ENCODE data around the gene ITGA11. TPM values are rescaled to one million over a fixed set of nuclear protein-coding genes. Genes with fewer than 3 reads are reported as not detected.

ITGA11 gene
- total RNA-seq, 1 donor from 2014 or later, result 0.48 TPM

GRCh38 chr15:68374168-68374745 lies 57.7 kb downstream of the ITGA11 start:
- ATAC-seq, result no peak

- no peak for ATAC-seq
These were observed 58.9 kb downstream of the ITGA11 start for GRCh38 chr15:68373028-68373427.

DNA sequence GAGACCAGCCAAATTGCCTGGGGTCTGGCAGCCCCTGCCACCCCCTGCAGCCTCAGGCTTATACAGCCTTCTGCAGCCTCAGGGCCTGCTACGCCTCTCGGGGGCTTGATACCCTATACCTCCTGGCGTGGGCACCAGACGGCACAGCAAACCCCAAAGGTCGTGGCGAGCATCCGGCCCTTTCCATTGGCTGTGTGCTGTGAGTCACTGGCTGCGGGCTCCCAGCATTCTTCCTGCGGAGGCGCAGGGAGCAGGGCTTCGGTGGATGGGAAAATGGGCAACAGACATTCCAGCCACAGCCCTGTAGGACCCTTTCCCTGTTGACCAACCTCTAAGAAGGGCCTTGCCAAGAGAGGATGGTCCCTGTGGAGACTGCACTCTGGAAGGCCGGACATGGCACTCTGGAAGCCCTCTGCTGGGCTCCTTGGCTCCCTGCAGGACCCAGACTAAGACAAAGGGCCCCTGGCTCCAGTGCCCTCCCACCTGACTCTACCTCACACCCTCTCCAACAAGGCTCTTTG lies 59.6 kb downstream of the ITGA11 start:
- ATAC-seq, result no peak

GRCh38 chr15:68371851-68372250 lies 60.1 kb downstream of the ITGA11 start:
- ATAC-seq, result no peak

GRCh38 chr15:68371160-68371559 lies 60.8 kb downstream of the ITGA11 start:
- ATAC-seq, result no peak

DNA sequence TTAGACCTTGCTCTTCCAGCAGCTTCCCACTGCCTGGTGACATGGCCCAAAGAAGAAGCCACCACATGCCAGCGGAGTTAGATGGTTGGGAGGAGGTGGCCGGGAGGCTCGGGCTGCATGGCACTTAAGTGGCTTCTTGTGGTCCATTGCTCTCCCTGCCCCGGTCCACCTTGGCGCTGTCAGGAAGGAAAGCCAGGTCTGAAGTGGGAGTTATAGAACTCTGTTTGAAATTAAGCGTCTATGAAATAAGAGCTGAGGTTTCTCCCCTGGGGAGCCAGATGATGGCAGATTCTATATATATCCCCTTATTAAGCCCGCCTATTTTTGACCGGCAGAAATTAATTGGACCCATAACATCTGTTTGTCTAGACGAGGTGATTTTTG lies 61.2 kb downstream of the ITGA11 start:
- ATAC-seq, result no peak

DNA sequence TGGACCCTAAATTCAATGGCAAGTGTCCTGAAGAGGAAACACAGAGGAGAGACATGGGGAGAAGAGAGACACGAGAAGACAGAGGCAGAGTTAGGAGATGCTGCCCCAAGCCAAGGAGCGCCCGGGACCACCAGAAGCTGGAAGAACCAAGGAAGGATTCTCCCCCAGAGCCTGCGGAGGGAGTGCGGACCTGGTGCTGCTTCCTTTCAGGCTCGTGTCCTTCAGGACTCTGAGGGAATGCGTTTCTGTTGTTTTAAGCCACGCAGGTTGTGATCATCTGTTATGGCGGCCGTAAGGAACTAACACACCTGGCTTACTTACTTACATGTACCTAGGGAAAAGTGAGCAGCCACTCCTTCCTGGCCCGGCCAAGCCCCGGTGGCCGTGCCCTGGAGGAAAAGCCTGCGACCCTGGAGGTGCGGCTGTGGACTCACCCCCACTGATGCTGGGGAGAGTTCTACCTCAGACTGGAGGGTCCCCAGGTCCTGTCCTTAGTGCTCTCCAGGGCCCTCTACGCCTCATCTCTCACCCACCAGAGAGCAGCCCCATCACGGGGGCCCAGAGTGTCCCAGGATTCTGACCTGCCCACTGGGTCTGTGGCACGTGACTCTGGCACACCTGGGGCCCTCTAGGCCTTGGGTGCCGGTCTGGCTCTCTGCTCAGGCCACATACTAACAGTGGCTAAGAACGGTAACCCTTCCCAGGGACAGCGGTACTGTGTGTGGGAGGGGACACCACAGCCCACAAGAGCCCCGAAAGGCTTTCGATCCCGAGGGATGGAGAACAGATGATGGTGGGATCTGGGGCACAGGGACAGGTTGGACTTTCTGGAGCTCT lies 61.8 kb downstream of the ITGA11 start:
- ATAC-seq, result peak; percentile 19

DNA sequence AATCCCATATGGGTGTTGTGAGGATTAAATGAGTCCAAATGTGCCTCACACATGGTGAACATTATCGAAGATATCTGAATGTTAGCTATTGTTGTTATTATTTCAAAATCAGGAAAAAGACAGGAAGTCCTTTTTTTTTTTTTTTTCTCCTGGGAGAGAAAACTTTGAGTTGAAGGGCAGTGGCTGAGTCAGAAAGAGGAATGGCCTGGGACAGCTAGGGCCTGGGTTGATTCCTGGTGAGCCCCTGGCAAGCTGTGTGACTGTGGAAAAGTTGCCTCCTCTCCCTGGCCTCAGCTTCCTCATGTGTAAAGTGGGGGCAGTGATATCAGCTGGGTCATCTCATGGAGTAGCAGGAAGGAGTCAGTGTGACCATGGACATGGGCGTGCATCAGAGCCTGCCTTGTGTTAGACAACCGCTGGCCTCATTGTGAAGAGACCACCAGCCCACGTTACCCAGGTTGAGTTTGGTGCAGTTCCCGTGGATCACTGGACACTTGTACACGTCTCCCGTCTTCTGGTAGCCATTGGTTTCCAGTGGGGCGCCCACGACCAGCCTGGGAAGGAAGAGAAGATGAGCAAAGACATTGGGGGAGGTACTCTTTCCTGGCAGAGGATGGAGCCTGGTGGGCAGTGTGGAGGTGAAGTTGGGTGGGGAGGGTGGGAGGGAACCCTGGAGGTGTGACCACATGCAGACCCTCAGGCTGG lies 63.1 kb downstream of the ITGA11 start:
- no peak for ATAC-seq

- no peak for ATAC-seq
These were observed 64.0 kb downstream of the ITGA11 start for GRCh38 chr15:68367992-68368391.

DNA sequence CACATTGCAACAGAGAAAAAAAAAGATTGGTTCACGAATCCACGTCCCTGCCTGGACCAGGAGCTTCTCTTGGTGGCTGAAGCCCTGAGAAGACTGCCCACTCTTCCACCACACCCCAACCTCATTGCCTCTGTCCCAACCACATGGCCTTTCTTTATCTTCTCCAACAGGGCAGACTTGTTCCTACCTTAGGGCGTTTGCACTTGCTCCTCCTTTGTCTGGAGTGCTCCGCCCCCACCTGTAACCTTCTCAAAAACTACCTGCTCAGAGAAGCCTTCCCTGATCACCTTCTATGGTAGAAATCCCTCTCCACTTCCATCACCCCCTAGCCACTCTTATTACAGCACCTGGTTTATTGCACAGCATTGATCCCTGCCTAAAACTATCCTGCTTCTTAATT lies 64.7 kb downstream of the ITGA11 start:
- peak; percentile 57 for ATAC-seq

DNA sequence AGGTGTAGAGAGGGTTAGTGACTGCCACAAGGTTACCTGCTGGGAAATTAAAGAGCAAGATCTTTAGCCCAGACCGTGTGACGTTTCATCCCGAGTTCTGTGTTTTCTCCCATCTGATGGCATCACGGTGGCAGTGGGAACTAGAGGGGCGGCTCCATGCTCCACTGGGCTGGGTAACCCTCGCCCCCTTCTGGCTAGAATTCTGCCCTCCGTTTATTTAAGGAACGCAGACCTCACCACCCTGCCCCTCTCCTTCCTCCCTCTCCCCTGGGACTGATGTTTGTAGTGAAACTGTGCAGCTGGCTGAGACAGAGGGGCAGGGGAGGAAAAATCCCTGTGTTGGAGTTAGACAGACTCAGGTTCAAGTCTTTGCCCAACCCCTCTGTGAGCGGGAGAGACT lies 65.6 kb downstream of the ITGA11 start:
- no peak for ATAC-seq

DNA sequence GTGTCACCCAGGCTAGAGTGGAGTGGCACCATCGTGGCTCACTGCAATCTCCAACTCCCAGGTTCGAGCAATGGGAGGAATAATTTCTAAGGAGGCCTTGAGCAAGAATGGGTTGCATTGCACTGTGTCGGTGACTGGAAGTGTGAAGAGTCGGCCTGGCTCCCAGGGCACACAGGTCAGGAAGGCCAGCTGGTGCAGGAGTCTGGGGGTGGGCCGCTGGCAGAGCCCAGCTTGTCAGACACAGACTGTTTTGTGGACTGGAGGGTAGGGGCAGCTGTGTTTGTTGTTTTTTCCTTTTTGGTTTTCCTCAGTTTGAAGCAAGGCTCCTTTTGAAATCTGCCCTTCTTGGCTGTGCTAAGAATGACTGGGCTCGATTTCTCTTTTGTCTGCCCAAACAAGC lies 66.2 kb downstream of the ITGA11 start:
- ATAC-seq, result no peak

- no peak for ATAC-seq
These were observed 66.7 kb downstream of the ITGA11 start for GRCh38 chr15:68365140-68365745.

DNA sequence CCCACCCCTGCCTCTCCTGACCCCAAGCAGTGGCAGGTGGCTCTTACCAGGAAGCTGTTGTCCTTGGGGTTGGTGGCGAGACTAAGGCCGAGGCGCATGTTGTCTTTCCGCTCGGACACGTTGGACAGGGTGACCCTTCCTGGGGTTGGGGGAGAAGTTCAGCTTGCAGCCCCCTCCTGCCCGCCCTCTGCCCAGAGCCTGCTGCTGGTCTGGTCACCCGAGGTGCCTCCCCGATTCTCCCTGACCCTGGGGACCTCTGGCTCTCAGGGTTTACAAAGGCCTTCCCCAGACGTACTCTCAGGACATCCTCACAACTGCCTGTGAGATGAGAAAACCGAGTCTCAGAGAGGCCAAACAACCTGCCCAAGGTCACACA lies 67.3 kb downstream of the ITGA11 start:
- no peak for ATAC-seq

DNA sequence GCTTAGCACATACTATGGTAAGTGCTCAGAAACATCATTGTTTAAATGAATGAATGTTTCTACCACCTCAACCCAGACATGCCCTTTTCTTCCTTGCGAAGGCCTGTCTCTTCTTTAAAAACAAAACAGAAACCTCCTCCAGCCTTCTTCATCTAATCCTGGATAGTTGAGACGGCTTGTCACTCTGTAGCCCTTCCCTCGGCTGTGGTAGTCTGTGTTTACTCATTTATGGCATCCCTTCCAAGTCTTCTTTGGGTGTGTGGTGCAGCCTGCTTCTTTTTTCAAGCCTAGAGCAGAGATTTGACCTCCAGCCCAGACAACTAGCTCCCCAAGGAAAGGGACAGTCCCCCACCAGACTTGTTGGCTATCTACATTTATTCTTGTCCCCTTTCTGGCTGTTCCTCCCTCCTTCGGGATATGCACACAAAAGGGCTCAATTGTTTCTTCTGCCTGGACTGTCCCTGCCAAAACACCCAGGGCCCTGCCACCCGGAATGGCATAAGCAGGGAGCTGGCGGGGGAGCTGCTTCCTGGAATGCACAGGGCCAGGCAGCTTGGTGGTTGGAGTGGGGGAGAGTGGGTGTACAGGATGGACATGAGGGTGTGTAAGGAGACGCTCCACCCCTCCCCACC lies 67.8 kb downstream of the ITGA11 start:
- no peak for ATAC-seq

DNA sequence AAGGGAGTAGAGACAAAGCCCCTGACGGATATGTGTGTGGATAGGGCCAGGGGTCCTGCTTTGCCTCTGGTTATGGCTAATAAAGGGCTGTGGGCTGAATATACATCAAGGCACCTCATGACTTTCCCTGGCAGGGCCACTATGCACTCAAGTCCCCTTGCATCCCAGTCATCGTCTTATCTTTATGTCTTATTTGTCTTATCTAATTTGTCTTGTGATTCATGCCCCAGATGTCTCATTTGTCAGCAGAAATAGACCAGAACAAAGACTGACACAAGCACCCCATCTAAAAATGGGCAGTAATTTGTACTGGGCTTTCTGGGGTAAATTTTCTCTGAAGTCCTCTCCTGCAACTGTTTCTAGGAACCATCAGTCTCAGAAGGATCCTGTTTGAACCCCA lies 68.6 kb downstream of the ITGA11 start:
- ATAC-seq, result no peak

GRCh38 chr15:68362537-68363126 lies 69.3 kb downstream of the ITGA11 start:
- no peak for ATAC-seq

DNA sequence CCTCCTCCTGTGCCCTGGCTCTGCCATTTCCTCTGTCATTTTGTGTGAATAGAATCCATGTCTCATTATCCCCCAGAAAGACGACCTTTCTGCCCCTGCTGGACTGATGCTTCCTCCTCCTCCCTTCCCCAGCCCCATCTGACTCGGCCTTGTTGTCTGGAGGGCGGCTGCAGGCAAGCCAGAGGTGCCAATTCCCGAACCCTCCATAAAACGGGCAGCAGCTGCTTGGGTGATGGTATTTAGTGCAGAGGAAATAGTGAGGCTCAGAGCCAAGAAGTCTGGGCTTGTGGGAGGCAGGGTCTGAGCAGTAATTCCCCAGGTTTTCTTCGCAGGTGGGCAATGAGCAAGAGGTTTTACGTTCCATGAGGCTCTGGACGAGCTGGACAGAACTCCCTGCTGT lies 71.2 kb downstream of the ITGA11 start:
- ATAC-seq, result no peak

- no peak for ATAC-seq
These were observed 75.2 kb downstream of the ITGA11 start for GRCh38 chr15:68356778-68357177.

GRCh38 chr15:68354923-68355322 lies 77.0 kb downstream of the ITGA11 start:
- no peak for ATAC-seq

GRCh38 chr15:68354268-68354667 lies 77.7 kb downstream of the ITGA11 start:
- ATAC-seq, result no peak

DNA sequence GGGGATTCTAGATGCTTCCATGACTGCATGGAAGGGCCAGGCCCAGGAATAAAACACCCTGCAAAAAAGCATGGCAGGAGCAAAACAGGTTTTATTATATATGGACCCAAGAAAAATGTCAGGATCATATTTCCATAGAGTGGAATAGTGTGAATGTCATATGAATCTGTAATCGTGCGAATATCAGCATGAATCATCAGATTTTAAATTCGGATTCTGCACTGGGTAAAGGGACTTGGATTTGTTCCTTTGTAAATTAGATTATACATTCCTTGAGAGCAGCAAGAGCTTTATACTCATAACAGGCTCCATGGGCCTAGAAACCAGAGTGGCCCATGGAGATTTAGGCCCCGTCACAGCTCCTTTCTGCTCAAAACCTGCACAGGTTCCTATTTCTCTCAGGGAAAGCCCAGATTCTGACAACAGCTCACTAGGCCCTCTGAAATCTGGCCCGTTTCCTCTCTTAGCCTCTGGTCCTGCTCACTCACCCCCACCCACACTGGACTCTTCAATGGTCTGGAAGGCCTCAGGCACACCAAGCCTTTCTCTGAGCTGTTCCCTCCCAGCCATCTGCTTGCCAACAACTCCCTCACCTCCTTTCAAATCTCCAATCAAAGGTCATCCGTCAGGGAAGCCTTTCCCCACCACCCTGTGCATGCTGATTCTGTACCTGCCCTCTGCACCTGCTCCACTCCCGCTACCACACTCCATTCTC lies 78.4 kb downstream of the ITGA11 start:
- ATAC-seq, result no peak

Data from esophagus mucosa (tissue), 1 donor.